Measurements from ENCODE around the gene EXOC3L4. TPM values are rescaled to one million over a fixed set of nuclear protein-coding genes. Genes with fewer than 3 reads are reported as not detected.

The EXOC3L4 gene
- total RNA-seq, 8 experiments from 2014 or later = 0.13 to 3.0 (median 0.39) TPM; not detected in 2

DNA sequence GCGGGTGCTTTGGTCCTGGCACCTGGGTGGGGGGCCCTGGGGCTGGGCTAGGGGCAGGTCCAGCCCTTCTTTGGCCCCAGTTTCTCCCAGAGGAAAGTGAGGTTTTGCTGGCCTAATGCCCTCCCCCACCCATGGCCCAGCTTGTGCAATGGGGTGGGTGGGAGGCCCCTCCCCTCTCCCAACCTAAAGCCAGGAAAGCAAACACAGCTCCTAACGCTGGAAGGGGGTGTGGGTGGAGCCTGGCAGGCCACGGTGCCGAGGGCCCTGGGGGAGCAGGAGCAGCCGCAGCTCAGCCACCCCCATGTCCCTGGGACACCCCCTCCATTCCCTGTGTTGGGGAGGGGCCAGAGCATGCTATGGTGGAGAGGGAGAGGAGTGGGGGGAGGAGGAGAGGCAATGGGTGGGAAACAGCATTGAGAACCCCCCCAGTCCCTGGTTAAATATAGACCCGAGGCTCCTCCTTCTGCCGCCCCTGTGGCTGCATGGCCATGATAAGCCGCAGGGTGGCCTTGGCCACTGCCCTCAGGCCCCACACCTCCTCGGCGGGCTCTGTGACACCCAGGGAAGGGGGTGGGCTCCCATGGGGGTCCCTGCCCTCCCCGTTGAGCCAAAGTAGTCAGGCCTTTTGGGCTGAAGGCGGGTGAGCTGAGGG lies 4.7 kb downstream of the EXOC3L4 start:
- Histone ChIP-seq H3K27ac (no peak overlapping the region), H3K4me1 (replicated peaks in 1 of 2) (peaks cover 0 to 18% of the 10 kb centered on the region in 2 donors), H3K4me3 (no peak overlapping the region)
- WGBS, 10 experiments = no CpG with 5 or more reads among the region's 12 CpGs
- peak in 1 of 8 experiments; percentile 12 for ATAC-seq (replicated peaks in 6 of 8)
- in situ Hi-C loops (cut with MboI; ENCODE audit: low pct_unique_long_range_greater_than_20kb in 2 of 9, low sequenced_read_pairs in 9 of 9, unreplicated experiment in 9 of 9) = loop anchor here in 5 of 9 experiments (25.0 kb wide), 1 partner anchor 188 kb away; no protein-coding TSS in a partner anchor

DNA sequence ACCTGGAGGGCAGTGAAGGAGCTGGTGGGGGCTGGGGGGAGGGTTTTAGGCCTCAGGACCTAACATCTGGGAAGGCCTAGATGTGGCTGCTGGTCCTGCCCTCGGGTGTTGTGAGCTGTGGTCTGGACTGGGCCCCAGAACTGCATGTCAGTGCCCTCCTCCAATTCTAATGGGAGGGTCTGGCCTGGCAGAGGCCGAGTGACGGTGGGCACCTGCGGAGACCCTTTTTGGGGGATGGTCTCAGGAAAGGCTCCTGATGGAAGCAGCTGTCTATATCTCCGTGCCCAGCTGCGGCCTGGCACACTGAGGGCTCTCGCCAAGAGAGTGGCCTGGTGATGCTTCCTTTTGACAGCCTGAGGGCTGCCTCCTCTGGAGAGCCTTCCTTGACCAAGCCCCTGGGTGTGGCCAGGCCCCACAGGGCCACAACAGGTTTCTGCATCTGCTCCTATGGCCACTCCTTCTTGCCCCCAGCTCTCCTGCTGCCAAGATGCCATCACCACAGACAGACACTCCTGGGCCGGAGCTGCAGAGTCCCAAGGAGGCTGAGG lies 5.3 kb downstream of the EXOC3L4 start:
- no peak for ATAC-seq (replicated peaks in 6 of 8)
- in situ Hi-C loops (cut with MboI; ENCODE audit: low pct_unique_long_range_greater_than_20kb in 2 of 9, low sequenced_read_pairs in 9 of 9, unreplicated experiment in 9 of 9) = loop anchor here in 5 of 9 experiments (25.0 kb wide), 1 partner anchor 187 kb away; no protein-coding TSS in a partner anchor

DNA sequence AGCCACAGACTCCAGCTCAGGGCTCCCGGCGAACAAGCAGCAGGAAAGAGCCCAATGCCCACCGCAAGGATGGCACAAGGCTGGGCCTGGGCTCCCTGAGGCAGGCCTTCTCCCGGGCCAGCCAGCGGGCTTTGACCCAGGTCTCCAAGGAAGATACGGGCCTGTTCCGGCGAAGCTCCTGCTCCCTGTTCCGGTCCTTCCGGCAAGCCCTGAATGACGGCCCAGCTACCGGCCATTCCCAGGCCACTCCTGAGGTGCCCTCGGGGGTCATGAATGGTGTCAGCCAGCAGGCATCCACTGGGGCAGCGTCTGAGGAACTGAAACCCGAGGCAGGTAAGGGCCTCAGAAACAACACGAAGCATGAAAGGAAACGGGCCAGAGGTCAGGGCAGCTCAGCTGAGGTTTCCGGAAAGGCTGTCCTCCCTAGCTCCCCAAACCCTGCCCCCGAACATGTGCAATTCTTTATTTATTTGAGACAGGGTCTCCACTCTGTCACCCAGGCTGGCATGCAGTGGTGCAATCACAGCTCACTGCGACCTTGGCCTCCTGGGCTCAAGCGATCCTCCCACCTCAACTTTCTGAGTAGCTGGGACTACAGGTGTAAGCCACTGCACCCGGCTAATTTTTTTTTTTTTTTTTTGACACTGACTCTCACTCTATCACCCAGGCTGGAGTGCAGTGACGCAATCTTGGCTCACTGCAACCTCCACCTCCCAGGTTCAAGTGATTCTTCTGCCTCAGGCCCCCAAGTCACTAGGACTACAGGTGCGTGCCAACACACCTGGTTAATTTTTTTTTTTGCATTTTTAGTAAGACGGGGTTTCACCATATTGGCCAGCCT lies 6.0 kb downstream of the EXOC3L4 start:
- Histone ChIP-seq H3K27ac (no peak overlapping the region), H3K4me3 (no peak overlapping the region), H3K4me1 (replicated peaks in 1 of 2) (peaks cover 0 to 29% of the 10 kb centered on the region in 2 donors)
- 62 to 92% (median 86%) methylated on average over 1 to 10 of the region's 25 CpGs; no CpG with 5 or more reads in 2 of the 10 experiments for WGBS, 10 experiments
- no peak for ATAC-seq (replicated peaks in 6 of 8)
- in situ Hi-C loops (cut with MboI; ENCODE audit: low pct_unique_long_range_greater_than_20kb in 2 of 9, low sequenced_read_pairs in 9 of 9, unreplicated experiment in 9 of 9) = no loop called here

More for the DNA sequence above, 5.3 kb downstream of the EXOC3L4 start:
- 67 to 100% (median 87%) methylated on average over 1 to 3 of the region's 8 CpGs; no CpG with 5 or more reads in 6 of the 10 experiments for WGBS, 10 experiments
- H3K27ac ChIP-seq = no peak overlapping the region
- no peak overlapping the region for H3K4me3 ChIP-seq
- H3K4me1 ChIP-seq (replicated peaks in 1 of 2) = peaks cover 0 to 23% of the 10 kb centered on the region in 2 donors

DNA sequence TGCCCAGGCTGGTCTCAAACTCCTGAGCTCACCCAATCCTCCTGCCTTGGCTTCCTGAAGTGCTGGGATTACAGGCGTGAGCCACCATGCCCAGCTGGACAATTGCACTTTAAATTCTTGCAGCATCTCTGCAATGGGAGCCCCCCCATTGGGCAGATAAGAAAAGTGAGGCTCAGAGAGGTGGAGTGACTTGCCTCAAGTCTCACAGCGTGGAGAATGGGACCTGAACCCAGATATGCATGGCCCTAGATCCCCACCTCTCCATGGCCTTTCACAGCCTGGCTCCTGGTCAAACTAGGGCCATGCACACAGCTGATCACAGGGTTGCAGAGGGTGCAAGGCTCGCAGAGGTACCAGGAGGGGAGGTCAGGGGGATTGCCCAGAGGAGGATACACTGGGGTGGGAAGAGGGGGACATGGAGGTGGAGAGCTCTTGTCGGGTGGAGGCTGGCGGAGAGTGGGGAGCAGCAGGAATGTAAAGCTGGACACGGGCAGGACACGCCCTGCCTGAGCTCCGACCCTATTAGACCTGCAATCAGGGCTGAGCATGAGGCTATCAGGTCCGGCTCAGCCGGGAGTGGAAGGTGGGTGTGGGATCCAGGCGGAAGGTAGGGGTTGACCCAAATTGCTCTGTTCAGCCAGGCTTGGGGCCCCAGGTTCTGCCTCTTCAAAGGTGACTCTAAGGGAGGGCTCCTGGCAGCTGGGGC lies 6.9 kb downstream of the EXOC3L4 start:
- no peak overlapping the region for H3K4me3 ChIP-seq
- H3K27ac ChIP-seq = no peak overlapping the region
- peaks cover 0 to 30% of the 10 kb centered on the region in 2 donors for H3K4me1 ChIP-seq (replicated peaks in 1 of 2)
- 57 to 100% (median 90%) methylated on average over 1 to 3 of the region's 11 CpGs; no CpG with 5 or more reads in 4 of the 10 experiments for WGBS, 10 experiments
- ATAC-seq (replicated peaks in 6 of 8) = no peak
- in situ Hi-C loops (cut with MboI; ENCODE audit: low pct_unique_long_range_greater_than_20kb in 2 of 9, low sequenced_read_pairs in 9 of 9, unreplicated experiment in 9 of 9) = no loop called here

DNA sequence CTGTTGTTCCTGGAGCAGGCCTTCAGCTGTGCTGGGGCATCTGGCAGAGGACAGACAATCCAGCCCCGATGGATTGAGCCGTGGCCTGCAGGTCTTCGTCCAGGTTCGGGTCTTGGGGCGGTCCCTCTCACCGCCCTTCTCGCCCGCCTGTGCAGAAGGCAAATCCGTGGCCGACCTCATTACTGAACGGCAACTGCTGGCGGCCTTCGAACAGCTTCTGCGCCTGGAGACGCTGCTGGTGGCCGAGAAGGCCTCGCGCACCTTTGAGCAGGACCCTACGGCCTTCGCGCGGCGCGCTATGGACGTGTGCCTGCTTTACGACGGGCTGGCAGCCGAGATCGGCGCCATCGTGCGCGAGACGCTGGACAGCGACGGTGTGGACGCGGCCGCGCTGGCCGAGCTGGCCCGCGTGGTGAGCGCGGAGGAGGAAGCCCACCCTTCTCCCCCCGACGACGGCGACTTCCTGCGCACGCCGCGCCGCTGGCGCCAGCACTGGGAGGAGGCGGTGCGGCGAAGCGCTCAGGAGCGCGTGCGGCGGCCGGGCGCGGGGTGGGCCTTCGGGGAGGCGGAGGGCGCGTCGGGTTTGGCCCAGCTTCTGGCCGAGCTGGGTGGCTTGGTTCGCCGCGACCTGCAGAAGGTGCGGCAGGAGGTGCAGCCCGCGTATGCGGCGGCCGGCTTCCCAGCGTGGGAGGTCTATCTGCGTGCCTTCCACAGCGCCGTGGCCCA lies 7.6 kb downstream of the EXOC3L4 start:
- Histone ChIP-seq H3K4me1 (replicated peaks in 1 of 2) (peaks cover 0 to 30% of the 10 kb centered on the region in 2 donors), H3K27ac (no peak overlapping the region), H3K4me3 (no peak overlapping the region)
- no peak for ATAC-seq (replicated peaks in 6 of 8)
- WGBS, 10 experiments = 20 to 80% (median 72%) methylated on average over 2 to 7 of the region's 85 CpGs; no CpG with 5 or more reads in 4 of the 10 experiments
- in situ Hi-C loops (cut with MboI; ENCODE audit: low pct_unique_long_range_greater_than_20kb in 2 of 9, low sequenced_read_pairs in 9 of 9, unreplicated experiment in 9 of 9) = no loop called here

DNA sequence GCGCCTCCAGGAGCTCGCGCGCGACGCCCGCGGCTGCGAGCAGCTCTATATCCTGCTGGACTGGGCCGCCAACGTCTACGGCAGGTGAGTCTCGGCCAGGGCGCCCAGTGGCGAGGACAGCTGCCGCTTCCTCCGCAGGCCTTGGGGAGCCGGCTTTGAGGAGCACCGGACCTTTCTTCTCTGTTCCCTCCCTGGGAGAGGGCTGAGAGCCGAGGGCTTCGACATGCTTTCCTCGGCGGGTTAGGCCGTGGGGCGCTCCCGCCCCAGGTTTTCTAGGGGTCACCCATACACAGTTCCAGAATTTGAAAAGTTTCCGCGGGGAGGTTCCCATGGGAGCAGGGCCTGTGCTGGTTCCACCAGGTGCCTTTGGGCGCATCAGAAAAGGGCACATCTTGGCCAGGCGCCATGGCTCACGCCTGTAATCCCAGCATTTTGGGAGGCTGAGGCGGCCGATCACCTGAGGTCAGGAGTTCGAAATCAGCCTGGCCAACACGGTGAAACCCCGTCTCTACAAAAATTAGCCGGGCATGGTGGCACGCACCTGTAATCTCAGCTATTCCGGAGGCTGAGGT lies 8.2 kb downstream of the EXOC3L4 start:
- Histone ChIP-seq H3K4me1 (replicated peaks in 1 of 2) (peaks cover 0 to 30% of the 10 kb centered on the region in 2 donors), H3K4me3 (no peak overlapping the region), H3K27ac (no peak overlapping the region)
- 16 to 60% (median 37%) methylated on average over 1 to 12 of the region's 39 CpGs; no CpG with 5 or more reads in 6 of the 10 experiments for whole genome bisulfite sequencing, 10 experiments
- in situ Hi-C loops (cut with MboI; ENCODE audit: low pct_unique_long_range_greater_than_20kb in 2 of 9, low sequenced_read_pairs in 9 of 9, unreplicated experiment in 9 of 9) = no loop called here
- no peak for ATAC-seq (replicated peaks in 6 of 8)

DNA sequence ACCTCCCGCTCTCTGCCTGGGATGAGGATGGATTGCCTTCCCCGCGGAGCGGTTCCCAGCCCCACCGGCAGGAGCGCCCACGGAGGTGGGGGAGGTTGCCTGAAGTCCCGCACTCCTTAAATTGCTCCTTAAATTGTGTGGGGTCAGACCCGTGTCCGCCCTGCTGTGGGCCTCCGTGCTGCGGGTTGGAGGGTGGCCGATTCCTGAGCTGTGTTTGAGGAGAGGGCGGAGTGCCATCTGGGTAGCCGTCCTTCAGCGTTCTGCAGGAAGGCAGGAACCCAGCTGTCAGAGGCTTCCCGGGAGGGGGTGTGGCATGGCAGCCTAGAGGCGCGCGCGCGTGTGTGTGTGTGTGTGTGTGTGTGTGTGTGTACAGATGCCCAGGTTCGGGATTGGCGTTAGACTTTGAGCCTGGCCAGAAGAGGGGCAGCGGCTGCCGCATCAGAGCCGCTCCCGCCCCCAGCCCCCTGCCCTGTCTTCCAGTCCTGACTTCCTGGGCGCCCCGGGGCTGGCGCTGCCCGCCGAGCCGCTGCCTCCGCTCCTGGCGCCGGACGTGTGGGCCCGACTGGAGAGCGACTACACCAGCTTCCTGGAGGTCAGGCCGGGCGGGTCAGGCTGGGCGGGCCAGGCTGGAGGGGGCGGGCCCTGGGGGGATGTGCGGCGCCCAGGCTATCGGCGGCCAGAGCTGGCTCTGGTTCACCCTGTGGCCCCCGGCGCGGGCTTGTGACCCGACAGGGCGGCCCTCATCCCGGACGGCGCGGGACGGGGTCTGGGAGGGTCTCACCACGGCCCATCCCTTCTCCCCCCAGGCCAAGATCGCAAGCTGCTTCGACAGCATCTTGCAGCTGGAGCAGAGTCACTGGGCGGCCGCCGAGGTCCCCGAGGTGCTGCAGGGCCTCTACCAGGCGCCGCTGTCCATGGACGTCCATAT lies 9.2 kb downstream of the EXOC3L4 start:
- 10 to 92% (median 18%) methylated on average over 2 to 7 of the region's 68 CpGs; no CpG with 5 or more reads in 6 of the 10 experiments for WGBS, 10 experiments
- in situ Hi-C loops (cut with MboI; ENCODE audit: low pct_unique_long_range_greater_than_20kb in 2 of 9, low sequenced_read_pairs in 9 of 9, unreplicated experiment in 9 of 9) = no loop called here
- no peak overlapping the region for H3K27ac ChIP-seq
- peak; percentile 6 to 81 (median 56) for ATAC-seq (replicated peaks in 6 of 8)
- no peak overlapping the region for H3K4me3 ChIP-seq
- H3K4me1 ChIP-seq (replicated peaks in 1 of 2) = peaks cover 0 to 35% of the 10 kb centered on the region in 2 donors

DNA sequence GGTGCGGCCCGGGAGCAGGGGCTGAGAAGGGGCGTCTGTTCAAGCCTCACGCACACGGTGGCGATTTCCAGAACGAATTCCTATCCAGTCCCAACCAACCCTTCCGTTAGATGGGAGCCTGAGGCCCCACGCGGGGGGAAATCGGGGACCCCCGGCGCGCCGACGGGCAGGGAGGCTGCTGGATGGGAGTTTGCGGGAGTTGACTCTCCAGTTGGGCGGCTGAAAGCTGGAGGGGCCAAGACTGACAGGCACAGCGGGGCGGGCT lies 9.8 kb downstream of the EXOC3L4 start:
- WGBS, 10 experiments = no CpG with 5 or more reads among the region's 20 CpGs
- in situ Hi-C loops (cut with MboI; ENCODE audit: low pct_unique_long_range_greater_than_20kb in 2 of 9, low sequenced_read_pairs in 9 of 9, unreplicated experiment in 9 of 9) = no loop called here
- no peak overlapping the region for H3K27ac ChIP-seq
- ATAC-seq (replicated peaks in 6 of 8) = no peak
- H3K4me3 ChIP-seq = no peak overlapping the region
- peaks cover 0 to 31% of the 10 kb centered on the region in 2 donors for H3K4me1 ChIP-seq (replicated peaks in 1 of 2)

DNA sequence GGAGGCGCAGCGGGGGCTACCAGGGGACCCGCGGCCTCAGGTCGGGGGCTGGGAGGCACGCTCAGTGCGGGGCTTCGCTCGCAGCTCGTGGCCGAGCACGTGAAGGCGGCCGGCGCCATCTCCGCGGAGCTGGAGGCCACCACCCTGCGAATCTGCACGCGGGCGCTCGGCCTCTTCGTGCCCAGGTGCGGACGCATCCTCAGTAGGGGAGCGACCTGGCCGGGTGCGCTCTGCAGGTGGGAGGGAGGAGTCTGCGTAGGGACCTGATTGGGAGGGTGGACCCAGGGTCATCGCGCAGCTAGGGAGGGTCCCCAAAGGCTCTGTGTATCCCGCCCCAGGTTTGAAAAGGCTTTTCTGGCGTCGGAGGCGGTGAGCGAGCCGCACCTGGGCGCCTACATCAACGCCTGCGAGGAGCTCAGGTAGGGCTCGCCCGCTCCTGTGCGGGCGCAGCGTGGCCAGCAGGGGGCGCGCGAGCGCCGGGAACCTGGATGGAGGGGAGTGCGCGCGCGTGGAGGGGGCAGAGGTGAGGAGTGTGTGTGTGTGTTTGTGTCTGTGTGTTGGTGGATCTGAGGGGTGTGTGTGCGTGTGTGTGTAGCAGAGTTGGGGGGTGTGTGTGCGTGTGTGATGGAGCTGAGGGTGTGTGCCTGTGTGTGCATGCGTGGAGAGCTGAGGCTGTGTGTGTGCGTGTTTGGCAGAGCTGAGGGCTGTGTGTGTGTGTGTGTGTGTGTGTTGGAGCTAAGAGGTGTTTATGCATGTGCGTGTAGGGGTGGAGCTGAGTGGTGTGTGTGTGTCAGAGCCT lies 10.3 kb downstream of the EXOC3L4 start:
- no peak overlapping the region for H3K27ac ChIP-seq
- peak; percentile 62 to 89 (median 78) for ATAC-seq (replicated peaks in 6 of 8)
- H3K4me1 ChIP-seq (replicated peaks in 1 of 2) = peaks cover 3 to 32% of the 10 kb centered on the region in 2 donors
- WGBS, 10 experiments = 0 to 14% (median 3%) methylated on average over 1 to 22 of the region's 59 CpGs; no CpG with 5 or more reads in 6 of the 10 experiments
- H3K4me3 ChIP-seq = peak overlapping the region in 2 of 5 donors; percentile 3 to 4
- in situ Hi-C loops (cut with MboI; ENCODE audit: low pct_unique_long_range_greater_than_20kb in 2 of 9, low sequenced_read_pairs in 9 of 9, unreplicated experiment in 9 of 9) = no loop called here

DNA sequence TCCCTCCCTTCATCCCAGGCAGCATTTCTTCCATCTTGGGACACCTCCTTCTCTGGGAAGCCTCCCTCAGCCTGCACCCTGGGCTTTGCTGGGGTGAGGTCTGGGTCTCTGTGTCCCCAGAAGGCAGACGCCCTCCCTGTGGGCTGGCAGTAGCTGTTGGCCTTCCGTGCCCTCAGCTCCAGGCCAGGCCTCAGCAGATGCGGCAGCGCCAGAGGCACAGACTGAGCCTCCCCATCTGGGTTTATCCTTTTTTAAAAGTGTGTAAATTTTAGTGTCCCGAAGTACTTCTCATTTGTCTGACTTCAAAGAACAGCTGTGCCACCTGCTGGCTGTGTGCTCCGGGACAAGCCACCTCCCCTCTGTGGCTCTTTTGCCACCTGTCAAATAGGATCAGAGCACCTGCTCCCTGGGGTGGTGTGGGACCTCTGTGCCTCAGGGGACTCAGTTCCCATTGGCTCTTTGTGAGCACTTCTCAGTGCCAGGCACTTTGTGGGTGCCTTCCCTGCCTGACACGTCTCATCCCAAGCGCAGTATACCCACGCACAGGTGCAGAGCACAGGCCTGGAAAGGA lies 11.1 kb downstream of the EXOC3L4 start:
- Histone ChIP-seq H3K4me3 (no peak overlapping the region), H3K27ac (no peak overlapping the region), H3K4me1 (replicated peaks in 1 of 2) (peaks cover 11 to 40% of the 10 kb centered on the region in 2 donors)
- in situ Hi-C loops (cut with MboI; ENCODE audit: low pct_unique_long_range_greater_than_20kb in 2 of 9, low sequenced_read_pairs in 9 of 9, unreplicated experiment in 9 of 9) = no loop called here
- no peak for ATAC-seq (replicated peaks in 6 of 8)
- 64 to 80% (median 70%) methylated on average over 1 to 5 of the region's 9 CpGs; no CpG with 5 or more reads in 6 of the 10 experiments for whole genome bisulfite sequencing, 10 experiments

Measured in motor neuron (in vitro differentiated cells).